ENCODE results near the gene BCLAF1. TPM values are rescaled to one million over a fixed set of nuclear protein-coding genes. Genes with fewer than 3 reads are reported as not detected.

BCLAF1 gene
- total RNA-seq, 1 donor from 2014 or later = 154 TPM

- no peak overlapping the region for H3K27ac ChIP-seq (ENCODE audit: low read depth, low read length)
- no peak for TF ChIP-seq EZH2 (IDR thresholded peaks at IDR 0.05; ENCODE audit: insufficient read depth, low read length)
- H3K9ac ChIP-seq (ENCODE audit: low read length) = no peak overlapping the region
- DNase-seq (ENCODE audit: low read depth) = no peak
- no peak overlapping the region for H2AFZ ChIP-seq (ENCODE audit: low read depth, low read length)
- H3K36me3 ChIP-seq (ENCODE audit: insufficient read depth, low read length) = no peaks in the 10 kb centered on the region
- no peaks in the 10 kb centered on the region for H3K36me3 Mint-ChIP-seq (ENCODE audit: low read depth, unreplicated experiment)
- H3K9me3 ChIP-seq (ENCODE audit: insufficient read depth, low read depth, low read length) = no peaks in the 10 kb centered on the region
- H3K4me3 Mint-ChIP-seq (ENCODE audit: unreplicated experiment) = no peak overlapping the region
- peaks cover 3% of the 10 kb centered on the region for H3K27me3 ChIP-seq (ENCODE audit: insufficient read depth, low read length)
- no peaks in the 10 kb centered on the region for H3K27me3 Mint-ChIP-seq (ENCODE audit: low read depth, unreplicated experiment)
- H3K4me1 ChIP-seq (ENCODE audit: insufficient read depth, low read length) = no peaks in the 10 kb centered on the region
- no peak overlapping the region for H3K27ac Mint-ChIP-seq (ENCODE audit: unreplicated experiment)
- no peaks in the 10 kb centered on the region for H3K79me2 ChIP-seq (ENCODE audit: insufficient read depth, low read length)
- H4K20me1 ChIP-seq (ENCODE audit: insufficient read depth, low read length) = no peaks in the 10 kb centered on the region
- H3K9me3 Mint-ChIP-seq (ENCODE audit: unreplicated experiment) = no peaks in the 10 kb centered on the region
- no peak overlapping the region for H3K4me3 ChIP-seq (ENCODE audit: insufficient read depth, low read depth, low read length)
- no peak overlapping the region for H3K4me2 ChIP-seq (ENCODE audit: low read length)
- no peaks in the 10 kb centered on the region for H3K4me1 Mint-ChIP-seq (ENCODE audit: low read depth, unreplicated experiment)
- FAIRE-seq = no peak
Observed at GRCh38 chr6:136331461-136331860, 41.8 kb upstream of the BCLAF1 start.

- Histone ChIP-seq H3K4me2 (ENCODE audit: low read length) (no peak overlapping the region), H3K4me1 (ENCODE audit: insufficient read depth, low read length) (no peaks in the 10 kb centered on the region), H3K4me3 (ENCODE audit: insufficient read depth, low read depth, low read length) (no peak overlapping the region), H3K9me3 (ENCODE audit: insufficient read depth, low read depth, low read length) (no peaks in the 10 kb centered on the region), H3K9ac (ENCODE audit: low read length) (no peak overlapping the region), H3K27ac (ENCODE audit: low read depth, low read length) (no peak overlapping the region), H3K27me3 (ENCODE audit: insufficient read depth, low read length) (peaks cover 3% of the 10 kb centered on the region), H4K20me1 (ENCODE audit: insufficient read depth, low read length) (no peaks in the 10 kb centered on the region), H3K79me2 (ENCODE audit: insufficient read depth, low read length) (no peaks in the 10 kb centered on the region), H3K36me3 (ENCODE audit: insufficient read depth, low read length) (no peaks in the 10 kb centered on the region), H2AFZ (ENCODE audit: low read depth, low read length) (no peak overlapping the region)
- H3K4me1 Mint-ChIP-seq (ENCODE audit: low read depth, unreplicated experiment) = no peaks in the 10 kb centered on the region
- TF ChIP-seq CTCF (IDR thresholded peaks at IDR 0.05; ENCODE audit: insufficient read depth, low read depth, low read length) = no peak
- no peaks in the 10 kb centered on the region for H3K9me3 Mint-ChIP-seq (ENCODE audit: unreplicated experiment)
- no peak overlapping the region for H3K27ac Mint-ChIP-seq (ENCODE audit: unreplicated experiment)
- H3K36me3 Mint-ChIP-seq (ENCODE audit: low read depth, unreplicated experiment) = no peaks in the 10 kb centered on the region
- H3K27me3 Mint-ChIP-seq (ENCODE audit: low read depth, unreplicated experiment) = no peaks in the 10 kb centered on the region
- no peak for DNase-seq (ENCODE audit: low read depth)
- H3K4me3 Mint-ChIP-seq (ENCODE audit: unreplicated experiment) = no peak overlapping the region
- FAIRE-seq = no peak
Observed at GRCh38 chr6:136330634-136331033, 41.0 kb upstream of the BCLAF1 start.

- no peak overlapping the region for H3K9ac ChIP-seq (ENCODE audit: low read length)
- no peak overlapping the region for H3K4me3 Mint-ChIP-seq (ENCODE audit: unreplicated experiment)
- no peaks in the 10 kb centered on the region for H3K36me3 ChIP-seq (ENCODE audit: insufficient read depth, low read length)
- no peaks in the 10 kb centered on the region for H3K36me3 Mint-ChIP-seq (ENCODE audit: low read depth, unreplicated experiment)
- no peak overlapping the region for H3K27ac Mint-ChIP-seq (ENCODE audit: unreplicated experiment)
- no peaks in the 10 kb centered on the region for H3K9me3 ChIP-seq (ENCODE audit: insufficient read depth, low read depth, low read length)
- H3K4me1 Mint-ChIP-seq (ENCODE audit: low read depth, unreplicated experiment) = no peaks in the 10 kb centered on the region
- H3K4me1 ChIP-seq (ENCODE audit: insufficient read depth, low read length) = no peaks in the 10 kb centered on the region
- H4K20me1 ChIP-seq (ENCODE audit: insufficient read depth, low read length) = no peaks in the 10 kb centered on the region
- DNase-seq (ENCODE audit: low read depth) (peak; percentile 25), FAIRE-seq (no peak)
- no peak overlapping the region for H2AFZ ChIP-seq (ENCODE audit: low read depth, low read length)
- H3K27ac ChIP-seq (ENCODE audit: low read depth, low read length) = no peak overlapping the region
- H3K79me2 ChIP-seq (ENCODE audit: insufficient read depth, low read length) = no peaks in the 10 kb centered on the region
- H3K4me3 ChIP-seq (ENCODE audit: insufficient read depth, low read depth, low read length) = no peak overlapping the region
- H3K4me2 ChIP-seq (ENCODE audit: low read length) = no peak overlapping the region
- H3K27me3 ChIP-seq (ENCODE audit: insufficient read depth, low read length) = no peaks in the 10 kb centered on the region
- TF ChIP-seq CTCF (IDR thresholded peaks at IDR 0.05; ENCODE audit: insufficient read depth, low read depth, low read length) = no peak
- no peak for TF ChIP-seq EZH2 (IDR thresholded peaks at IDR 0.05; ENCODE audit: insufficient read depth, low read length)
- no peaks in the 10 kb centered on the region for H3K27me3 Mint-ChIP-seq (ENCODE audit: low read depth, unreplicated experiment)
- H3K9me3 Mint-ChIP-seq (ENCODE audit: unreplicated experiment) = no peaks in the 10 kb centered on the region
Observed at GRCh38 chr6:136326038-136326553, 36.5 kb upstream of the BCLAF1 start.

Data from astrocyte (in vitro differentiated cells and primary cell).